Endothelial cell of umbilical vein (primary cell): ENCODE data around the gene AQP2. TPM values are rescaled to one million over a fixed set of nuclear protein-coding genes. Genes with fewer than 3 reads are reported as not detected.

Source experiments
- BruUV-seq: library from RNA; stranded (reverse); fragments of 400-500 nt; replicated peaks from 2 replicates; lab custom pipeline; 2021; lab: Mats Ljungman, UMichigan
- CTCF ChIA-PET: fragments of 300-600, 350-600 bp; sonication (Branson Sonifier 250); formaldehyde crosslinking; loops from one replicate; lab custom pipeline; 2021; ENCODE audit warnings: antibody characterized with exemption, inconsistent platforms; lab: Charles Lee
- POLR2A ChIA-PET: fragments of 300-600, 350-600 bp; sonication (Branson Sonifier 250); formaldehyde crosslinking; loops from one replicate; lab custom pipeline; 2021; ENCODE audit warnings: antibody characterized with exemption, inconsistent platforms; lab: Charles Lee
- DNase-seq: peaks from one replicate; pipeline ENCODE4 v3.0.0-alpha.2; 2011; ENCODE audit warnings: low read depth, low spot score
- FAIRE-seq: peaks from 2 replicates; lab custom pipeline; 2011; peaks lifted over from hg19 to GRCh38; lab: Jason Lieb, UNC
- H2AFZ ChIP-seq: 2 replicates; pipeline ENCODE4 v1.6.0; 2012; ENCODE audit warnings: low read depth, low read length, control low read depth, inconsistent platforms
- H3K27ac ChIP-seq: 2 replicates; pipeline ENCODE4 v1.5.1; 2011; ENCODE audit warnings: low read depth, mild to moderate bottlenecking, control low read depth, low read length, moderate library complexity; ENCODE audit not compliant: insufficient read depth
- H3K27me3 ChIP-seq, 2 experiments: 2 replicates each; pipeline versions ENCODE4 v1.6.0 to v1.6.1; 2011; ENCODE audit warnings: low read length in 2 of 2, mixed read lengths in 1 of 2; ENCODE audit not compliant: control insufficient read depth in 2 of 2, insufficient read depth in 2 of 2
- H3K36me3 ChIP-seq, 2 experiments: 2 replicates in 1 of 2; 3 replicates in 1 of 2; pipeline ENCODE4 v1.5.1; 2011; ENCODE audit warnings: low read length in 2 of 2, mild to moderate bottlenecking in 1 of 2, moderate library complexity in 1 of 2; ENCODE audit not compliant: control insufficient read depth in 2 of 2, insufficient read depth in 2 of 2; ENCODE audit errors: extremely low read depth in 1 of 2
- H3K4me1 ChIP-seq: 3 replicates; pipeline ENCODE4 v1.5.1; 2011; ENCODE audit warnings: mild to moderate bottlenecking, low read length; ENCODE audit not compliant: control insufficient read depth, insufficient read depth; ENCODE audit errors: extremely low read depth
- H3K4me2 ChIP-seq: 2 replicates; pipeline ENCODE4 v1.6.1; 2011; ENCODE audit warnings: low read length, control low read depth, mixed read lengths; ENCODE audit not compliant: insufficient read depth
- H3K4me3 ChIP-seq, 3 experiments: fragments of 200-600 bp in 1 of 3; sonication (generic), shearing (Covaris generic) in 1 of 3; replicated peaks in 1 of 3; 2 replicates each; pipeline ENCODE4 v1.5.1; 2011 to 2016; ENCODE audit warnings: control low read depth in 3 of 3, low read length in 3 of 3, mild to moderate bottlenecking in 2 of 3, inconsistent platforms in 1 of 3, low read depth in 1 of 3, moderate library complexity in 1 of 3; ENCODE audit not compliant: insufficient read depth in 1 of 3
- H3K79me2 ChIP-seq: 2 replicates; pipeline ENCODE4 v1.6.0; 2012; ENCODE audit warnings: low read length, inconsistent platforms; ENCODE audit not compliant: control insufficient read depth, insufficient read depth
- H3K9ac ChIP-seq: replicated peaks from 2 replicates; pipeline ENCODE3; 2011; ENCODE audit warnings: low read length, control low read depth; ENCODE audit not compliant: insufficient read depth; ENCODE audit errors: extremely low read depth
- H3K9me1 ChIP-seq: replicated peaks from 3 replicates; pipeline ENCODE4 v1.6.0; 2011; ENCODE audit warnings: mild to moderate bottlenecking, low read length; ENCODE audit not compliant: control insufficient read depth, insufficient read depth; ENCODE audit errors: extremely low read depth
- H3K9me3 ChIP-seq: replicated peaks from 2 replicates; pipeline ENCODE4 v1.5.1; 2012; ENCODE audit warnings: low read length, inconsistent platforms; ENCODE audit not compliant: control insufficient read depth, insufficient read depth
- H4K20me1 ChIP-seq: replicated peaks from 2 replicates; pipeline ENCODE3; 2011; ENCODE audit warnings: mild to moderate bottlenecking, low read length; ENCODE audit not compliant: control insufficient read depth, insufficient read depth; ENCODE audit errors: extremely low read depth
- CTCF ChIP-seq, 2 donors: IDR thresholded peaks; 1 replicate in 1 of 2; 2 replicates in 1 of 2; pipeline ENCODE4 v1.5.1; 2011; ENCODE audit warnings: low read length in 2 of 2, mild to moderate bottlenecking in 2 of 2, moderate library complexity in 2 of 2, control low read depth in 1 of 2, inconsistent platforms in 1 of 2, low read depth in 1 of 2; ENCODE audit not compliant: insufficient read depth in 1 of 2; ENCODE audit errors: extremely low read depth in 1 of 2
- GATA2 ChIP-seq: IDR thresholded peaks from 2 replicates; pipeline ENCODE4 v1.7.0; 2011; ENCODE audit warnings: low read depth, mild to moderate bottlenecking, moderate library complexity, mixed read lengths, low read length; ENCODE audit not compliant: insufficient read length, insufficient read depth
- JUN ChIP-seq: IDR thresholded peaks from 2 replicates; pipeline ENCODE4 v1.6.1; 2011; ENCODE audit warnings: borderline replicate concordance, low read depth; ENCODE audit not compliant: insufficient read length, insufficient read depth
- POLR2AphosphoS5 ChIP-seq: IDR thresholded peaks from 2 replicates; pipeline ENCODE4 v1.6.1; 2012; ENCODE audit warnings: low read depth, mild to moderate bottlenecking, control low read depth, low read length, moderate library complexity; ENCODE audit not compliant: insufficient read depth
- dilution Hi-C: fragments of 300-500 bp; cut with MboI; formaldehyde crosslinking; loops from one replicate; pipeline ENCODE4 v1.15.0; 2019; ENCODE audit warnings: low sequenced_read_pairs; ENCODE audit not compliant: extremely low pct_ligation_motif_present
- intact Hi-C: fragments of 100-400 bp; cut with micrococcal nuclease; formaldehyde crosslinking; loops from one replicate; pipeline ENCODE4 v1.10.0; 2022
- polyA plus RNA-seq, 4 experiments: library from polyadenylated mRNA; depleted of rRNA in 3 of 4; stranded (reverse) in 3 of 4; unstranded in 1 of 4; fragments of >200 nt; gene quantifications; 2 replicates each; pipeline versions ENCODE4 v1.2.1 to v1.2.3, GENCODE V29; 2011 to 2012; ENCODE audit warnings: missing spikeins in 1 of 4
- total RNA-seq: library from RNA; stranded (reverse); gene quantifications from 2 replicates; pipeline ENCODE4 v1.2.3, GENCODE V29; 2021

The AQP2 gene
- total and polyA plus RNA-seq, 2 donors (not counting 3 experiments of a cell fraction or from before 2014, with no cell fraction given): not detected

- H4K20me1 ChIP-seq: no peaks in the 10 kb centered on the region
- H3K9me3 ChIP-seq: no peaks in the 10 kb centered on the region
- BruUV-seq: no TSS peak
- no peak for FAIRE-seq
- H3K36me3 ChIP-seq: peaks cover 0 to under 1% of the 10 kb centered on the region in 2 experiments
- H3K27me3 ChIP-seq: no peaks in the 10 kb centered on the region
- TF ChIP-seq JUN: no peak
- TF ChIP-seq POLR2AphosphoS5: no peak
- TF ChIP-seq CTCF (IDR thresholded peaks at IDR 0.05; ENCODE audit: extremely low read depth in 1 of 2, insufficient read depth in 1 of 2, low read depth in 1 of 2, low read length in 2 of 2): no peak
- TF ChIP-seq GATA2: no peak
- H3K4me1 ChIP-seq: peaks cover 14% of the 10 kb centered on the region
- H3K27ac ChIP-seq: no peak overlapping the region
- POLR2A ChIA-PET: interaction anchor here (0.7 kb wide), 1 partner anchor 27 kb away, joined by 4 read pairs; no protein-coding TSS in a partner anchor
- H3K79me2 ChIP-seq: no peaks in the 10 kb centered on the region
- DNase-seq: no peak
- CTCF ChIA-PET: interaction anchor here (0.7 to 7.5 kb wide), 26 partner anchors 9 to 222 kb away, joined by 3 to 126 read pairs (median 4); partner anchors contain the start of genes AQP6 and SMARCD1
- H2AFZ ChIP-seq: no peak overlapping the region
- no peak overlapping the region for H3K4me3 ChIP-seq
- intact Hi-C loops (loop anchor here (2.0 kb wide), 1 partner anchor 18 kb away; no protein-coding TSS in a partner anchor), dilution Hi-C loops (no loop called here)
- peak overlapping the region; percentile 13 for H3K4me2 ChIP-seq
- no peak overlapping the region for H3K9ac ChIP-seq
- H3K9me1 ChIP-seq: no peaks in the 10 kb centered on the region
These were observed 34.2 kb downstream of the AQP2 start for GRCh38 chr12:49984476-49985359.
